NOMO-1 (cell line): Measurements from ENCODE around the gene DNAH3.
"Not testable (repeated sequence)": the region's sequence is repeated elsewhere in the genome, so short reads cannot be mapped to it uniquely, and the experiment has no call there.

Source experiments
- DNase-seq, 2 experiments: peaks; one replicate each; lab custom pipeline; 2025; ENCODE audit not compliant: unreplicated experiment in 2 of 2; lab: John Stamatoyannopoulos, UW

Gene DNAH3

DNA sequence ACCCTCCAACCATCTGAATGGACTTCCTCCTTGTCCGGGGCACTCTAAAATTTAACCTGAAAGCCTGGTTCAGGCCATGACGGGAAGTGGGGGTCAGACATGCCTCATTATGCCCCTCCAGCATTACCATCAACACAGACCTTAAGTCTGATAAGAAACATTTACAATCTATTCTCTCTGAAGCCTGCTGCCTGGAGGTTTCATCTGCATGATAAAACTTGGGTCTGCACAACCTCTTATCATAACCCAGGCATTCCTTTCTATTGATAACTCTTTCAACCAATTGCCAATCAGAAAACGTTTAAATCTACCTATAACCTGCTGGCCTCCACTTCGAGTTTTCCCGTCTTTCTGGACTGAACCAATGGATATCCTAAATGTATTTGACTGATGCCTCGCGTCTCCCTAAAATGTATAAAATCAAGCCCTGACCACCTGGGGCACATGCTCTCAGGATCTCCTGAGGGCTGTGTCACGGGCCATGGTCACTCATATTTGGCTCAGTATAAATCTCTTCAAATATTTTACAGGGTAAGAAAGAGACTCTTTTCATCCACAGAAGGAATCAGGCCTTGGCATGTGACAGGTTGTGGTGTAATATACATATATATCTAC lies 204.5 kb downstream of the DNAH3 start:
- DNase-seq = no peak

DNA sequence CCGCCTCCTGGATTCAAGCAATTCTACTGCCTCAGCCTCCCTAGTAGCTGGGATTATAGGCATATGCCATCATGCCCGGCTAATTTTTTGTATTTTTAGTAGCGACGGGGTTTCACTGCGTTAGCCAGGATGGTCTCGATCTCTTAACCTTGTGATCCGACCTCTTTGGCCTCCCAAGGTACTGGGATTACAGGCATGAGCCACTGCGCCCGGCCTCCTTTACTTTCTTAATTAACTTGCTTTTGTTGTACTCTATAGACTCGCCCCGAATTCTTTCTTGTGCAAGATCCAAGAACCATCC lies 205.1 kb downstream of the DNAH3 start:
- DNase-seq = not testable (repeated sequence)

DNA sequence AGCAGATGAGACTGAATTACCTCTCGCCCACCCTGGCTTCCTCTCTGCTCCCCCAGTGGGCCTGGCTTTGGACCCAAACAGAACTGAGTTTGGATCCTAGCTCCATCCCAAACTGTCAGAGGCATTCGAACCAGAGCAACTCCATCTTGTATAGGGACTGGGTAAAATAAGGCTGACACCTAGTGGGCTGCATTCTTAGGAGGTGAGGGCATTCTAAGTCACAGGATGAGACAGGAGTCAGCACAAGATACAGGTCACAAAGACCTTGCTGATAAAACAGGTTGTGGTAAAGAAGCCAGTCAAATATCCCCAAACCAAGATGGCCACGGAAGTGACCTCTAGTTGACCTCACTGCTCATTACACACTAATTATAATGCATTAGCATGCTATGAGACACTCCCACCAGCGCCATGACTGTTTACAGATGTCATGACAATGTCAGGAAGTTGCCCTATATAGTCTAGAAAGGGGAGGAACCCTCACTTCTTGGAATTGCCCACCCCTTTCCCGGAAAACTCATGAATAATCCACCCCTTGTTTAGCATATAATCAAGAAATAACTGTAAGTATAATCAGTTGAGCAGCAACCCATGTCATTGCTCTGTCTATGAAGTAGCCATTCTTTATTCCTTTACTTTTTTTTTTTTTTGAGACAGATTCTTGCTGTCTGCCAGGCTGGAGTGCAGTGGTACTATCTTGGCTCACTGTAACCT lies 205.6 kb downstream of the DNAH3 start:
- peak in 1 of 2 experiments; percentile 3 for DNase-seq

DNA sequence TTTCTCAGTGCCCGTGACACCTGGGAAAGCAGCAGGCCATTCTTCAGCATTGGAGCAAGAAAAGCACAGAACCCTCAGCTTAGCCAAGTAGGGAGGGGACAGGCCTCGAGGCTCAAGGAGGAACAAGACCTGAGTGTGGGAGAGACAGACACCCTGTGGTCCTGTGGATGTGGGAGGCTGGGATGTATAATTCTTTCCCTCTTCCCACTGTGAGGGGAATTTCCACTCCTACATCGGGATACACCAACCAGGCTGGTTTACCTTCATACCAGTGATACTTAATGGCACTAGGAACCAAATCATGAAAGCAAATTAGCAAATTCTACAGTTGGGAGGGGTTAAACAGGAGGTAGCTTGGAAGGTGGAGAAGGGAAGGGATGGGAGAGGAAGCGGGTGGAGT lies 208.4 kb downstream of the DNAH3 start:
- DNase-seq = no peak

DNA sequence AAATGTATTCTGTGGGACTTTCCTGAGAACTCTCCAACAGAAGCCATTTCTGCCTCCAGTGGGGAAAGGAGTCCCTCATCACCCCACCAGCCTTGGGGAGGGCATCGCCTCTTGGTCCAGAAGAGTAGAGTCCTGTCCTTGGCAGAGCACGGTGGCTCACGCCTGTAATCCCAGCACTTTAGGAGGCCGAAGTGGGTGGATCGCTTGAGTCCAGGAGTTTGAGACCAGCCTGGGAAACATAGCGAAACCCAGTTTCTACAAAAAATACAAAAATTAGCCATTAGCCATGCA lies 209.1 kb downstream of the DNAH3 start:
- DNase-seq = no peak

DNA sequence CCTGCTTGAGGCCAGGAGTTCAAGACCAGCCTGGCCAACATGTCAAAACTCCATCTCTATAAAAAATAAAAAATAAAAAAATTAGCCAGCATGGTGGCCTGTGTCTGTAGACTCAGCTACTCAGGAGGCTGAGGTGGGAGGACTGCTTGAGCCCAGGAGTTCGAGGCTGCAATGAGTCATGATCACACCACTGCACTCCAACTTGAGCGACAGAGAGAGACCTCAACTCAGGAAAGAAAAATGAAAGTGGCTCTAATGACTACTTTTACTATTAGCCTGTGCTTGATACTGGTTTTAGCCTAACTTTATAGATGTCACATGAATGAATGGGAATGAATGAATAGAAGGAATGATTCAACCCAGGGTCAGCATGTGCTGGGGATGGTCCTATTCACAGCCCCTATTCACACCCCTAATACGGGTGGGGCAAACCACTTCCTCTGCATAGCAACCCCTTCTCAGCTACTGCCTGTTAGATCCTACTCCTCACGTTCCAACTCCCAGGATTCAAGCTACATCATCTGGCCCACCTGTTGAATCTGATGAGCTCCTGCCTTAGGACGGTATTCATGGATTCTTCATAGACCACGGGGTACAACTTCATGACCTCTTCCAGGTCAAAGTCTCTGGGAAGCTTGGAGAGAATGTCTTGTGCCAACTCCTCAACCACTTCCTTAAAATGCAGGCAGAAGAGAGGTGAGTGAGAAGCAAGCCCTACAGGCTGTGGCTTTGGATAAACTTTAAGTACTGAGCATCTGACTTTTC lies 209.6 kb downstream of the DNAH3 start:
- DNase-seq = peak; percentile 41 to 63

DNA sequence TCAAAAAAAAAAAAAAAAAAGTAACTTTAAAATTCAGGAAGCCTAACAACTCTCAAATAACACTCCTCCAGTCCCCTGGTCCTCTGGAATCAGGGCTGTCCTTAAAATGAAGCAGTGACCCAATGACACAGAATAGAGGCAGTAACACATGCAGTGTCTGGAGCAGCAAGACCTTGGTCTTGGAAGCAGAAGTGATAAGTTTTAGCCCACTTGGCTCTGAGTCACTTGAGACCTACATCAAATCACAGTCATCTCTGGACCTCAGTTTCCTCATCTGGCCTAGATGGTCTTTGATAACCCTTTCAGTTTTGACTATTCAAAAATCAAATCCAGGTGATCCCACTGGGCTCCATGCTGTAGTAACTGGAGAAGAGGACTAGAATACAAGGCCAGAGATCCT lies 211.0 kb downstream of the DNAH3 start:
- DNase-seq = no peak

DNA sequence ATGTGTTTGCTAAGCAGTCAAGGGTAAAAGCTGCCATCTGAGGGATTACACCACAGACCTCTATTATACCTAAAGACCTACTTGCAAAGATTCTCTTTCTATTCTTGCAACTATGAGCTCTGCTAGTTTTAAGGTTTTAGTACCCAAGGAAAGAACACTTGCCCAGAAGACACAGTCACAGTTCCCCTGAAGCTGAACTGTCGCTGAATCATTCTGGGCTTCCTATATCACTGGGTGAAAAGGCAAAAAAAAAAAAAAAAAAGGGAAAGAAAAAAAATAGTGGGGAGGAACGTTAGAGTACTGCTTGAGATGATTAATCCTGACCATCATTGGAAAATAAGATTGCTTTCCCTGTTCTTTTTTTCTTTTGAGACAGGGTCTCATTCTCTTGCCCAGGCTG lies 212.2 kb downstream of the DNAH3 start:
- no peak for DNase-seq

DNA sequence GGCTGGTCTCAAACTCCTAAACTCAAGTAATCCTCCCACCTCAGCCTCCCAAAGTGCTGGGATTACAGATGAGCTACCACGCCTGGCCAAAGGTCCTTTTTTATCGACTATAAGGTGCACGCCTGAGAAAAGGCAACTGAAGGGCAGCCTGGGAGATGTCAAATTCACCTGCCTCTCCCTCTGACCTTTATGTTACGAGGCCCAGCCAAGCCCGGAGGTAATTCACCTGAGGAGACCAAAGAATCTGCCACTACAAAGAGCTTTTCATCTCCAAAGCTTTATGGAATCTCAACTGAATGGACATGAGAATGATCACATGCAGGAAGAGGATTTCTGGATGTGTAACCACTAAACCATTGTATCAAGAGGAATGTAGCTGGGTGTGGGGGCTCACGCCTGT lies 212.9 kb downstream of the DNAH3 start:
- DNase-seq = no peak

DNA sequence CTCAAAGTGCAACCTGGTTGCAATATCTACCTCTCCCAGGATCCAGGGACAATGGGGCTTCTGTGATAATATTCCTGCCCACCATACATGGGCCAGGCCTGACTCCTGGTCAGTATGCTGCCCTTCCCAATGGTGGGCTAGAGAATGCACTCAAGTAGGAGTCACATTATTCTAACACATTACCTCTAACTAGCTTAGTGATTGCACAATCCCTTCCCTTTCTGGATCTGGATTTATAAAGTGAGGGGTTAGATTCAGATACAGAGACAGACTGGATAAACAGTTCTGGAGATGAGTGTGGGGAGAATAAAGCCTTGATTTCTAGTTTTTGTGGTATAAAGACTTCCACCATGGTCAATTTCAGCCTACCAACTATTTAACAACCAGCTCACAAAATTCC lies 217.1 kb downstream of the DNAH3 start:
- no peak for DNase-seq

DNA sequence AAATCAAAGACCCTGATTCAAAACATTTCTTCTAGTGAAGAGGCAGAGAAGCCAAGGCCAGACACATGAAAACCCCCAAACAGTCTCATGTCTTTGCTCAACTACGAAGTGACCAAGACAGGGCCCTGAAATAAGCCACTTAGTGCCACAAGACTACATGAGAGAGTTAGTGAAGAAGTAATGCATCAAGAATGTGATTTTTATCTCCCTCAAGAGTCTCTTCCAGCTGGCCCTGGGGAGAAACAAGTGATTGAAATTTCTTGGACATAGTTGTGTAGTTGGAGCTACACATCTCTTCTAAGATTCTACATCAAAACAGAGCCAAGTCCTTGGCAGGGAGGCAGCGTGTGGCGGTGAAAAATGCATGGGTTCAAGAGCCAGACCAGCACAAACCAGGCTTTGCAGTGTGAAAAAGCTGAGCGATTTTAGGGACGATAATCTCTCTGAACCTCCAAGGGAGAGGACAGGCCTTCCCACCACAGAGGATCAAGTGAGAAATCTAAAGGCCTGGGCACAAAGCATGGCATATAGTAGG lies 219.5 kb downstream of the DNAH3 start:
- no peak for DNase-seq

DNA sequence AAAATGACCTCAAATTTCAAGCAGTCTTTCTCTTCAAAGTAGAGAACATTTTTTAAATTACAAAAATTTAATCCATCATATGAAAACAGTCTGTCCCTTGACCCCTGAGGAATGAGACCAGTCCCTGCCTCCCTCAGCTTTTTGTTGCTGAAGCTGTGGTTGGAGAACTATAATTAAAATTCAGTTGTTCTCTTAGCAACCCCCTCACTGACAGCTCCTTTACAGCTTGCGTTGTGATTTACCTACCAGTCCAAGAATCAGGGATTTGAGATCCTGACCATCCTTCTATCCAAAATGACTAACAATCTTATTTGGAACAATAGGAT lies 220.3 kb downstream of the DNAH3 start:
- no peak for DNase-seq

DNA sequence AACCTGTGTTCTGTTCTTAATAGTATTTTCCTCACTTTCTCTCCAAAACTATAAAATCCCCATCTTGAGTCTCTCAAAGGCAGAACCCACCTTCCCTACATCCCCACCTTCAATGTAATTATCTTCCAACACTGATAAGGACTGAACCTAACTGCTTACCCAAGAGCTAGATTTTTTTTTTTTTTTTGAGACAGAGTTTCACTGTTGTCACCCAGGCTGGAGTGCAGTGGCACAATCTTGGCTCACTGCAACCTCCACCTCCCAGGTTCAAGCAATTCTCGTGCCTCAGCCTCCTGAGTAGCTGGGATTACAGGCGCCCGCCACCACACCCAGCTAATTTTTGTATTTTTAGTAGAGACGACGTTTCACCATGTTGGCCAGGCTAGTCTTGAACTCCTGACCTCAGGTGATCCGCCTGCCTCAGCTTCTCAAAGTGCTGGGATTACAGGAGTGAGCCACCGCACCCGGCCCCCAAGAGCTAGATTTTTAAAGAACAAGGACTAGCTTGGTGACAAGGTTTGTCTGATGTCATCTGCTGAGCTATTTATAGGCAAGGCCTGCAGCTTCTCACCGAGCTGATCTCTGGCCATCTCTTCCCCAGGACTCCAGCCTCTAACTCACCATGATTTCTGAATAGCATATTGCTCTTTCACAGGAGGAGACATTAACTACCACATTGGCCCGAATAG lies 220.8 kb downstream of the DNAH3 start:
- DNase-seq = not testable (repeated sequence)

DNA sequence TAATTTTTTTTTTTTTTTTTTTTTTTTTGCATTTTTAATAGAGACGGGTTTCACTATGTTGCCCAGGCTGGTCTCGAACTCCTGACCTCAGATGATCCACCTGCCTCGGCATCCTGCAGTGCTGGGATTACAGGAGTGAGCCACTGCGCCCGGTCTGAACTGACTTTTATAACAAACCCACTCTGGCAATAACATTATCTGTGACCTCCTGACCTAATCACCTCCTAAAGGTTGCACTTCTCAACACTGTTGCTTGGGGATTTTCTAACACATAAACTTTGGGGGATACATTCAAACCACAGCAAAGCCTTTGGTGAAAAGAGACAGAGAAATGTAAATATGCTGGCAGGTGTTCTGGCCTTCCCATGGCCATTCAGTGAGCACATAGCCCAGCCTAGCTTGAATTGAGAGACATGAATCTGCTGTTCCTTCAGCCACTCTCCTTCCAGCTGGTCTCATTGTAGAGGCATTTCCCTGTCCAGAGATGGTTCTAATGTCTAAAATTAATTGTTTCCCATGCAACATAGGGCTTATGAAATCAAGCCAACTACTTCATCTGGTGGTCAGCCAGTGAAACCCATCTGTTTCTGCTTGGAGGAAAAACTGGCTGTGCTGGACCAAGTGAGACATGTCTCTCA lies 221.8 kb downstream of the DNAH3 start:
- DNase-seq = no peak

DNA sequence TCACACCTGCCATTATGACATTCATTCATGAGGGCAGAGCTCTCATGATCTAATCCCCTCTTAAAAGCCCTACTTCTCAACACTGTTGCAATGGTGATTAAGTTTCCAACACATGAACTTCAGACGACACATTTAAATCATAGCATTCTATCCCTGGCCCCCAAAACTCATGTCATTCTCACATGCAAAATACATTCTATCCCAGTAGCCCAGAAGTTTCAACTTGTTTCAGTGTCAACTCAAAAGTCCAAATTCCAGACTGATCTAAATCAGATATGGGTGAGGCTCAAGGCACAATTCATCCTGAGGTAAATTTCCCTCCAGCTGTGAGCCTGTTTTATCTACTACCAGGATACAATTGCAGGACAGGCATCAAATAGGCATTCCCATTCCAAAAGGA lies 224.9 kb downstream of the DNAH3 start:
- no peak for DNase-seq

DNA sequence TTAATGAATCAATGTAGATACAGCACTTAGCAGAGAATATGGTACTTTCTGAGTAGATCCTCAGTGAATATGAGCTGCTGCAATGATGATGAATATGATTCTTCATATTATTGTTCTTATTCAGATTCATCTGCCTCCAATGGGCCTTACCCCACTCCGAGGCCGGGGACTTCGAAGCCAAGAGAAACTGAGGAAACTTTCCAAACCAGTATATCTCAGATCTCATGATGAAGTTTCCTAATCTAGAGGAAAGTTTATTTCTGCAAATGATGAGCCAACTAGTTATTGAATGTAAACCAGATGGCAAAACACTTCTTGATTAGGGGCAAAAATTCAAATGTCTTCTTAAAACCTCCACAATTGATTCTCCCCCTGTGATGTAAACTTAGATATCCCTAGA lies 226.8 kb downstream of the DNAH3 start:
- DNase-seq = no peak

DNA sequence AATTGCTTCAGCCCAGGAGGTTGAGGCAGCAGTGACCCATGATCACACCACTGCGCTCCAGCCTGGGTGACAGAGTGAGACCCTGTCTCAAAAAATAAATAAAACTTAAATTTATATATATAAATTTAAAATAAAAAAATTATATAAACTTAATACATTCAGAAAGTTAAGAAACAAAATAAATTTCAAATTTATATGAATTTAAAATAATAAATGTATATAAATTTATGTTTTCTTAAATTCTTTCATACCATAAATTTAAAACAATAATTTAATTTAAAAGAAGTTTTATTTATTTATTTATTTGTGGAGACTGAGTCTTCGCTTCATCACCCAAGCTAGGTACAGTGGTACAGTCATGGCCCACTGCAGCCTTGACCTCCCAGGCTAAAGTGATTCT lies 229.8 kb downstream of the DNAH3 start:
- no peak for DNase-seq

DNA sequence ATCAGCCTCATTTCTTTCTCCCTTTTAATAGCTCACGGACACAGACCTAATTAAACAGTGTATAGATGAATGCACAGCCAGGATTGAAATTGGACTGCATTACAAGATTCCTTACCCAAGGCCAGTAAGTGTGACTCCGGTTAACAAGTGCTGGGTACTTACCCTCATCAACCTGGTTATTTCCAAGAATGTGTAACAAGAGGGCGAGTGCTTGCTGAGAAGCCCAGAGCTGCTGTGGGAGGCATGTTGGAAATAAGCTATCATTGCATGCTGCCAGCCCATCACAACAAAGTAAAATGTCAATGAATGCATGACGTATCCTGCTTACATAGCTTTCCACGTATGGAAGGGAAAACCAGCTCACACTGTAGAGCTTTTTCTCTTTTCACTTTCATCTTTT lies 230.6 kb downstream of the DNAH3 start:
- no peak for DNase-seq

DNA sequence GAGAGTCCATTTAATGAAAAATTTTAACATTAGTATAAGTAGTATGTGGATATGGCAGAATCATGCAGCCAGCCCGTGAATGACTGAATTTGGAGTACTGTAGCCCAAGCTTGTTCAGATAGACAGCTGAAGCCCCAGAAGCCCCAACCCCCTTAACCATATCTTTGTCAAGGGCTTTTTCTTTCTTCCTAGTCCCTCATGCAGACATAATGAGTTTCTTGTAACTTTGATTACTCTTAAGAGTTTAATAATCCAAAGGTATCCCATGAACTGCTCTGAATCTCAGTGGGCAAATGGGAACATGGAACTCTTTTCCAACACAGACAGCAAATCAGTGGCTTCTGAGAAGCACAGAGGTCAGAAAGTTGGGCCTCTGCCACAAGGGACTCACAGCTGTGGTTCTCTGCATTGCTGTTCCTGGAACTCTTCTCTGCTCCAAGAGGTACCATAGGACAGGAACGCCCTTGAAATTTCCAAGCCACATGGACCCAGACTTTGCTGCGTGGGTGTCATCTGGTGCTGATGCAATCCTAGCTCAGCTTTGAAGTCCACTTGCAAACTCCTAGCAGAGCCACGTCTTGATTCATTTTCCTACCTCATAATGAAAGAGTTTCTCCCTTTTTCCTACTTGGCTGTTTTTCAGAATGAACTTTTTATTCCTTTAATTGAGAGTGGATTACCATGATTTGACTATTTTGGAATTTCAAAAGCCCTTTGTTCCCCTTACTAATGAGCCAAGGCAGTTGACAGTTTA lies 232.0 kb downstream of the DNAH3 start:
- DNase-seq = no peak

DNA sequence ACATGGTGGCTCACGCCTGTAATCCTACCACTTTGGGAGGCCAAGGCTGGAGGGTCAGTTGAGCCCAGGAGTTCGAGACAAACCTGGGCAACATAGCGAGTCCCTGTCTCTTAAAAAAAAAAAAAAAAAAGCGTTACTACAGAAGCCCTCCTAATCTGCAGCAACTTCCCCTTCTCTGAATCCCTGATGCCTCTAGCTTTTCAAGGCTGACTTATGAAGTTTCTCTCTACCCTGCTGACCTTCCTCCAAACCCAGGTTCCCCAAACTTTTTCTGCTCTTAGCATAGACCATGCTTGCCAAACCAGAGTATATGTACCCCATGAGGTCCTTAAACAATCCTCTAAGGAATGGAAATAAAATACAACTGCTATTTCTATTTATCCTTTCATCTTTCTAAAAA lies 233.7 kb downstream of the DNAH3 start:
- peak; percentile 61 to 62 for DNase-seq

DNA sequence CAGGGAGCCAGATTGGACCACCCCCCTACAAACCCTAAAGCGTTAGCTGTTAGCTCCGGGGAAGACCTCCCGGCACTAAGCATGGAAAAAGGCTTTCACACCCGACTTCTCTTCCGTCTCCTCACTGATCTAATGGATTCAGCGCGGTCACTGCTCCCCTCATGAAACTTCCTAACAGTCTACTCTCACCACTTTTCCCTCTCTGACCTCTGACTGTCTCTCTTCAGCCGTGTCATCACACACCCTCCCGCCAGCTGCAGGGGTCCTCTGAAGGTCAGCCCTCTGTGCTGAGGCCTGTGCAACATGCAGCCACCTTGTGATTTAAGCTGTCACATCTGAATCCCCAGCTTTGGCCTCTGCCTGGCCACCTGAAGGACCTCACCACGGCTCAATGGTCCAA lies 234.4 kb downstream of the DNAH3 start:
- DNase-seq = no peak
